Coronary artery (tissue), 2 donors: Measurements from ENCODE around the gene IGF1.

Experiments
- DNase-seq: peaks from one replicate; pipeline ENCODE4 v3.0.0-alpha.2; 2017; ENCODE audit warnings: low spot score
- H3K27ac ChIP-seq, 2 donors: fragments of 200-600 bp; sonication (generic); one replicate each; pipeline ENCODE4 v1.5.1; 2016 to 2019
- H3K4me3 ChIP-seq: fragments of 200-600 bp; sonication (generic); 2 replicates; pipeline ENCODE4 v1.5.1; 2016; ENCODE audit warnings: mild to moderate bottlenecking, moderate library complexity
- CTCF ChIP-seq: fragments of 200-600 bp; sonication (generic); IDR thresholded peaks from one replicate; pipeline ENCODE4 v1.5.1; 2019; ENCODE audit warnings: antibody characterized with exemption

The IGF1 gene

GRCh38 chr12:102514696-102515095, 34.3 kb upstream of the IGF1 start:
- no peak for TF ChIP-seq CTCF
- no peak for DNase-seq
- Histone ChIP-seq H3K27ac (no peak overlapping the region), H3K4me3 (no peak overlapping the region)

GRCh38 chr12:102513739-102514138, 33.4 kb upstream of the IGF1 start:
- no peak overlapping the region for H3K4me3 ChIP-seq
- no peak overlapping the region for H3K27ac ChIP-seq
- no peak for TF ChIP-seq CTCF
- DNase-seq, result no peak

GRCh38 chr12:102513272-102513671, 32.9 kb upstream of the IGF1 start:
- DNase-seq, result no peak
- no peak overlapping the region for H3K27ac ChIP-seq
- TF ChIP-seq CTCF, result no peak
- no peak overlapping the region for H3K4me3 ChIP-seq

GRCh38 chr12:102512523-102512922, 32.2 kb upstream of the IGF1 start:
- no peak overlapping the region for H3K4me3 ChIP-seq
- TF ChIP-seq CTCF, result no peak
- no peak for DNase-seq
- H3K27ac ChIP-seq, result no peak overlapping the region

GRCh38 chr12:102511575-102511974, 31.2 kb upstream of the IGF1 start:
- no peak for TF ChIP-seq CTCF
- DNase-seq, result no peak
- no peak overlapping the region for H3K27ac ChIP-seq
- no peak overlapping the region for H3K4me3 ChIP-seq

- DNase-seq, result no peak
- Histone ChIP-seq H3K27ac (no peak overlapping the region), H3K4me3 (no peak overlapping the region)
- no peak for TF ChIP-seq CTCF
Measured at GRCh38 chr12:102510463-102510862, 30.1 kb upstream of the IGF1 start.

GRCh38 chr12:102510031-102510430, 29.7 kb upstream of the IGF1 start:
- DNase-seq, result no peak
- no peak for TF ChIP-seq CTCF
- no peak overlapping the region for H3K4me3 ChIP-seq
- H3K27ac ChIP-seq, result no peak overlapping the region
